H1 (cell line): ENCODE results near the gene STX7. TPM values are rescaled to one million over a fixed set of nuclear protein-coding genes. Genes with fewer than 3 reads are reported as not detected.

Source experiments
- CTCF ChIA-PET: fragments of 300-600 bp; sonication (Branson Sonifier 250); formaldehyde crosslinking; loops from one replicate; lab custom pipeline; 2021; ENCODE audit not compliant: partially characterized antibody; lab: Charles Lee
- POLR2A ChIA-PET: fragments of 300-600 bp; sonication (Branson Sonifier 250); formaldehyde crosslinking; loops from one replicate; lab custom pipeline; 2021; ENCODE audit warnings: inconsistent platforms; ENCODE audit not compliant: partially characterized antibody; lab: Charles Lee
- DNase-seq, 2 experiments: peaks; one replicate each; pipeline versions ENCODE4 v3.0.0 to v3.0.0-alpha.2; 2010 to 2022; ENCODE audit warnings: low spot score in 2 of 2, low read depth in 1 of 2, mixed read lengths in 1 of 2
- FAIRE-seq: peaks from 2 replicates; lab custom pipeline; 2011; peaks lifted over from hg19 to GRCh38; lab: Jason Lieb, UNC
- H2AFZ ChIP-seq: 2 replicates; pipeline ENCODE4 v1.8.1; 2012; ENCODE audit warnings: low read length, inconsistent platforms
- H2AK5ac ChIP-seq: 2 replicates; pipeline ENCODE4 v1.6.1; 2013; ENCODE audit warnings: low read depth, low read length
- H2BK120ac ChIP-seq: replicated peaks from 2 replicates; pipeline ENCODE3; 2013; ENCODE audit warnings: low read depth, low read length, inconsistent platforms
- H2BK12ac ChIP-seq: 2 replicates; pipeline ENCODE4 v1.6.1; 2013; ENCODE audit warnings: low read depth, low read length
- H2BK15ac ChIP-seq: 2 replicates; pipeline ENCODE4 v1.6.1; 2013; ENCODE audit warnings: low read length
- H2BK20ac ChIP-seq: 2 replicates; pipeline ENCODE4 v1.6.1; 2013; ENCODE audit warnings: low read length
- H2BK5ac ChIP-seq: 2 replicates; pipeline ENCODE4 v1.6.1; 2013; ENCODE audit warnings: low read depth, low read length
- H3K14ac ChIP-seq: 2 replicates; pipeline ENCODE4 v1.6.1; 2013; ENCODE audit warnings: inconsistent platforms; ENCODE audit not compliant: insufficient read length
- H3K18ac ChIP-seq: 2 replicates; pipeline ENCODE4 v1.6.1; 2013; ENCODE audit warnings: low read length; ENCODE audit errors: extremely low read depth
- H3K23ac ChIP-seq: 2 replicates; pipeline ENCODE4 v1.6.1; 2013; ENCODE audit warnings: inconsistent platforms; ENCODE audit not compliant: insufficient read length
- H3K23me2 ChIP-seq: 2 replicates; pipeline ENCODE4 v1.6.1; 2013; ENCODE audit warnings: low read depth, low read length
- H3K27ac ChIP-seq: 2 replicates; pipeline ENCODE4 v1.6.1; 2011; ENCODE audit warnings: low read depth, low read length, inconsistent platforms
- H3K27me3 ChIP-seq, 4 experiments: replicated peaks in 1 of 4; 1 replicate in 1 of 4; 2 replicates in 3 of 4; pipeline versions ENCODE4 v1.6.1 to v1.8.1; 2011 to 2013; ENCODE audit warnings: low read length in 3 of 4, mild to moderate bottlenecking in 3 of 4, inconsistent platforms in 2 of 4, mixed read lengths in 2 of 4, moderate library complexity in 1 of 4; ENCODE audit not compliant: control insufficient read depth in 3 of 4, insufficient read depth in 3 of 4; ENCODE audit errors: extremely low read depth in 1 of 4
- H3K36me3 ChIP-seq, 4 experiments: 2 replicates each; pipeline versions ENCODE4 v1.6.1 to v1.8.1; 2011 to 2013; ENCODE audit warnings: mild to moderate bottlenecking in 4 of 4, low read length in 3 of 4, moderate library complexity in 2 of 4, control low read depth in 1 of 4, inconsistent platforms in 1 of 4; ENCODE audit not compliant: insufficient read depth in 4 of 4, control insufficient read depth in 2 of 4
- H3K4ac ChIP-seq: replicated peaks from 2 replicates; pipeline ENCODE3; 2013; ENCODE audit warnings: low read length, low read depth, mixed read lengths, inconsistent platforms; ENCODE audit not compliant: insufficient read length
- H3K4me1 ChIP-seq, 4 experiments: replicated peaks in 1 of 4; 1 replicate in 1 of 4; 2 replicates in 3 of 4; pipeline versions ENCODE4 v1.6.1 to v1.8.1; 2011 to 2013; ENCODE audit warnings: low read length in 3 of 4, inconsistent platforms in 2 of 4, mixed read lengths in 1 of 4; ENCODE audit not compliant: insufficient read depth in 4 of 4, control insufficient read depth in 3 of 4
- H3K4me2 ChIP-seq, 2 experiments: 2 replicates each; pipeline versions ENCODE4 v1.6.1 to v1.8.1; 2011 to 2013; ENCODE audit warnings: low read depth in 2 of 2, low read length in 2 of 2, control low read depth in 1 of 2, inconsistent platforms in 1 of 2, mild to moderate bottlenecking in 1 of 2; ENCODE audit not compliant: insufficient read depth in 1 of 2
- H3K4me3 ChIP-seq, 4 experiments: fragments of 200-600, 300-600 bp in 1 of 4; sonication (generic), shearing (Covaris generic), sonication (Bioruptor Twin) in 1 of 4; 2 replicates each; pipeline versions ENCODE4 v1.5.1 to v1.8.1; 2011 to 2016; ENCODE audit warnings: low read length in 4 of 4, low read depth in 3 of 4, control low read depth in 2 of 4, inconsistent platforms in 2 of 4, mild to moderate bottlenecking in 2 of 4, mixed read lengths in 1 of 4, moderate library complexity in 1 of 4; ENCODE audit not compliant: insufficient read depth in 2 of 4; ENCODE audit errors: extremely low read depth in 1 of 4
- H3K56ac ChIP-seq: replicated peaks from 2 replicates; pipeline ENCODE3; 2013; ENCODE audit warnings: low read depth, mild to moderate bottlenecking, mixed read lengths, low read length, inconsistent platforms; ENCODE audit not compliant: insufficient read length
- H3K79me1 ChIP-seq: 2 replicates; pipeline ENCODE4 v1.6.1; 2013; ENCODE audit warnings: low read depth, low read length, control low read depth
- H3K79me2 ChIP-seq, 2 experiments: 2 replicates each; pipeline versions ENCODE4 v1.6.1 to v1.8.1; 2012 to 2013; ENCODE audit warnings: low read length in 2 of 2, mild to moderate bottlenecking in 2 of 2, inconsistent platforms in 1 of 2; ENCODE audit not compliant: insufficient read depth in 2 of 2, control insufficient read depth in 1 of 2
- H3K9ac ChIP-seq, 4 experiments: replicated peaks in 1 of 4; 1 replicate in 1 of 4; 2 replicates in 3 of 4; pipeline versions ENCODE4 v1.6.1 to v1.8.1; 2011 to 2013; ENCODE audit warnings: low read depth in 3 of 4, low read length in 3 of 4, control low read depth in 2 of 4, mild to moderate bottlenecking in 2 of 4, moderate library complexity in 2 of 4, inconsistent platforms in 1 of 4; ENCODE audit errors: extremely low read depth in 1 of 4
- H3K9me3 ChIP-seq, 2 experiments: 2 replicates each; pipeline versions ENCODE4 v1.6.1 to v1.8.1; 2012 to 2013; ENCODE audit warnings: mild to moderate bottlenecking in 2 of 2, moderate library complexity in 2 of 2, control low read depth in 1 of 2, inconsistent platforms in 1 of 2, low read depth in 1 of 2, low read length in 1 of 2, mixed read lengths in 1 of 2; ENCODE audit not compliant: insufficient read depth in 2 of 2
- H4K20me1 ChIP-seq, 2 experiments: replicated peaks in 1 of 2; 2 replicates each; pipeline versions ENCODE3 to v1.8.1; 2011 to 2013; ENCODE audit warnings: inconsistent platforms in 2 of 2, low read length in 2 of 2, mild to moderate bottlenecking in 1 of 2; ENCODE audit not compliant: insufficient read depth in 2 of 2, control insufficient read depth in 1 of 2
- H4K5ac ChIP-seq: 2 replicates; pipeline ENCODE4 v1.6.1; 2013; ENCODE audit warnings: low read length, low read depth, mixed read lengths, inconsistent platforms; ENCODE audit not compliant: insufficient read length
- H4K8ac ChIP-seq: 2 replicates; pipeline ENCODE4 v1.8.0; 2013; ENCODE audit warnings: mild to moderate bottlenecking, moderate library complexity, low read length, inconsistent platforms; ENCODE audit not compliant: insufficient read depth; ENCODE audit errors: extremely low read depth
- H4K91ac ChIP-seq: replicated peaks from 2 replicates; pipeline ENCODE3; 2013; ENCODE audit warnings: low read length, mixed read lengths, inconsistent platforms; ENCODE audit not compliant: insufficient read length
- ATF2 ChIP-seq: IDR thresholded peaks from 2 replicates; pipeline ENCODE4 v1.6.1; 2012; ENCODE audit warnings: low read length, inconsistent platforms
- ATF3 ChIP-seq: IDR thresholded peaks from 2 replicates; pipeline ENCODE4 v1.6.1; 2011; ENCODE audit warnings: low read depth, mild to moderate bottlenecking, low read length; ENCODE audit not compliant: insufficient read depth
- BACH1 ChIP-seq: IDR thresholded peaks from 2 replicates; pipeline ENCODE4 v1.6.1; 2012; ENCODE audit warnings: low read length, improper control_type of control experiment
- CBX5 ChIP-seq: fragments of 300-800, 300-1000 bp; sonication (generic); IDR thresholded peaks from 2 replicates; pipeline ENCODE4 v1.7.1; 2016; ENCODE audit warnings: antibody characterized with exemption, low read length, low read depth
- CEBPB ChIP-seq: IDR thresholded peaks from 2 replicates; pipeline ENCODE4 v1.6.1; 2012; ENCODE audit warnings: low read depth, low read length
- EP300 ChIP-seq, 2 experiments: IDR thresholded peaks; 1 replicate in 1 of 2; 2 replicates in 1 of 2; pipeline ENCODE4 v1.6.1; 2011 to 2012; ENCODE audit warnings: low read depth in 2 of 2, low read length in 2 of 2, mild to moderate bottlenecking in 2 of 2, borderline replicate concordance in 1 of 2, inconsistent platforms in 1 of 2, moderate library complexity in 1 of 2
- GABPA ChIP-seq: IDR thresholded peaks from 2 replicates; pipeline ENCODE4 v1.6.1; 2011; ENCODE audit warnings: mild to moderate bottlenecking, low read length, moderate library complexity, borderline replicate concordance; ENCODE audit not compliant: insufficient read depth
- RNF2 ChIP-seq: fragments of 200-900, 300-1000 bp; sonication (generic); IDR thresholded peaks from 2 replicates; pipeline ENCODE4 v1.7.1; 2016; ENCODE audit warnings: borderline replicate concordance, low read depth, mild to moderate bottlenecking, antibody characterized with exemption, low read length; ENCODE audit not compliant: poor library complexity, severe bottlenecking; ENCODE audit errors: missing control alignments
- TAF7 ChIP-seq: optimal IDR thresholded peaks from 2 replicates; pipeline ENCODE3; 2011; ENCODE audit warnings: low read depth, mild to moderate bottlenecking, inconsistent platforms, low read length, moderate library complexity, borderline replicate concordance
- USF2 ChIP-seq: IDR thresholded peaks from 2 replicates; pipeline ENCODE4 v1.6.1; 2011; ENCODE audit warnings: low read length, improper control_type of control experiment
- WGBS, 2 experiments: shearing (Covaris generic) in 1 of 2; methylation state at CpG; one replicate each; pipeline versions ENCODE4 v1.1.6 to v1.1.7; 2013 to 2015; ENCODE audit warnings: low lambda C conversion rate in 2 of 2, mixed read lengths in 2 of 2, inconsistent platforms in 1 of 2, low coverage in 1 of 2, missing lambda C conversion rate in 1 of 2; ENCODE audit not compliant: insufficient replicate concordance in 2 of 2, insufficient coverage in 1 of 2, insufficient read length in 1 of 2; ENCODE audit errors: extremely low coverage in 1 of 2, missing lambda C conversion rate in 1 of 2; 5-methylcytosine and 5-hydroxymethylcytosine counted together
- polyA plus RNA-seq, 7 experiments: library from polyadenylated mRNA; depleted of rRNA in 3 of 7; stranded (reverse) in 5 of 7; unstranded in 2 of 7; fragments of >200 nt in 5 of 7; fragments of 200-250 nt in 2 of 7; gene quantifications; 1 replicate in 5 of 7; 2 replicates in 1 of 7; 4 replicates in 1 of 7; pipeline versions ENCODE4 v1.2.1 to v1.2.3, GENCODE V29; 2011 to 2013; ENCODE audit warnings: missing spikeins in 2 of 7, mixed read lengths in 2 of 7
- total RNA-seq: library from RNA; stranded (reverse); fragmentation: NEBNext Ultra II Directional; extraction: Animal tissue kit (Norgen Biotek cat#: 25700); gene quantifications from 2 replicates; pipeline ENCODE4 v1.2.1, GENCODE V29; 2021

The STX7 gene
- total and polyA plus RNA-seq, 2 of the 8 experiments (the other 6 are each of a cell fraction or from before 2014, with no cell fraction given): 5.7 to 27.9 TPM

- Histone ChIP-seq H3K9me3 (no peaks in the 10 kb centered on the region), H3K27ac (no peak overlapping the region), H2BK20ac (no peak overlapping the region), H3K36me3 (no peaks in the 10 kb centered on the region), H4K8ac (no peak overlapping the region), H3K9ac (no peak overlapping the region), H3K79me1 (no peaks in the 10 kb centered on the region), H3K79me2 (no peaks in the 10 kb centered on the region), H3K4ac (no peak overlapping the region), H4K91ac (no peak overlapping the region), H3K18ac (no peak overlapping the region), H2AK5ac (no peak overlapping the region), H3K4me1 (no peaks in the 10 kb centered on the region), H3K56ac (no peak overlapping the region), H2BK5ac (no peak overlapping the region), H2BK120ac (no peak overlapping the region), H3K4me3 (no peak overlapping the region), H4K20me1 (no peaks in the 10 kb centered on the region), H2BK12ac (no peak overlapping the region), H2BK15ac (no peak overlapping the region), H3K4me2 (no peak overlapping the region), H3K23me2 (no peaks in the 10 kb centered on the region), H3K14ac (no peak overlapping the region), H4K5ac (no peak overlapping the region), H2AFZ (no peak overlapping the region), H3K27me3 (no peaks in the 10 kb centered on the region), H3K23ac (no peak overlapping the region)
- 82% methylated on average over 2 of the region's 2 CpGs; no CpG with 5 or more reads in 1 of the 2 experiments for whole genome bisulfite sequencing, 2 experiments
- FAIRE-seq: no peak
- no peak for DNase-seq
- POLR2A ChIA-PET: no interaction called here
- CTCF ChIA-PET: no interaction called here
- TF ChIP-seq CBX5 (no peak), BACH1 (no peak), ATF2 (no peak), ATF3 (no peak), RNF2 (no peak), EP300 (IDR thresholded peaks at IDR 0.05; ENCODE audit: borderline replicate concordance in 1 of 2, low read depth in 2 of 2, low read length in 2 of 2) (no peak), CEBPB (no peak), USF2 (no peak), GABPA (no peak), TAF7 (no peak)
Observed at GRCh38 chr6:132430110-132430509, 82.8 kb downstream of the STX7 start.
